22Rv1 (cell line): ENCODE results near the gene CFDP1.

Experiments used
- CTCF ChIP-seq: fragments of 450-650 bp; IDR thresholded peaks from 2 replicates; pipeline ENCODE4 v1.5.1; 2017; ENCODE audit warnings: mild to moderate bottlenecking
- ZFX ChIP-seq: fragments of 450-650 bp; IDR thresholded peaks from 2 replicates; pipeline ENCODE4 v1.6.1; 2017; ENCODE audit warnings: antibody characterized with exemption, borderline replicate concordance

- 0 out of 2 replicates have a peak, but pooled peaks have one; percentile 13 for TF ChIP-seq CTCF
- TF ChIP-seq ZFX, result no peak
These were observed 181.8 kb downstream of the CFDP1 start, which contains the start of gene BCAR1 for GRCh38 chr16:75251280-75252048.
